Measurements from ENCODE around the gene PRKCA. TPM values are rescaled to one million over a fixed set of nuclear protein-coding genes. Genes with fewer than 3 reads are reported as not detected.
"Not testable (repeated sequence)": the region's sequence is repeated elsewhere in the genome, so short reads cannot be mapped to it uniquely, and the experiment has no call there.

The PRKCA gene
- total RNA-seq, 1 experiment from 2014 or later, result 22.6 TPM

DNA sequence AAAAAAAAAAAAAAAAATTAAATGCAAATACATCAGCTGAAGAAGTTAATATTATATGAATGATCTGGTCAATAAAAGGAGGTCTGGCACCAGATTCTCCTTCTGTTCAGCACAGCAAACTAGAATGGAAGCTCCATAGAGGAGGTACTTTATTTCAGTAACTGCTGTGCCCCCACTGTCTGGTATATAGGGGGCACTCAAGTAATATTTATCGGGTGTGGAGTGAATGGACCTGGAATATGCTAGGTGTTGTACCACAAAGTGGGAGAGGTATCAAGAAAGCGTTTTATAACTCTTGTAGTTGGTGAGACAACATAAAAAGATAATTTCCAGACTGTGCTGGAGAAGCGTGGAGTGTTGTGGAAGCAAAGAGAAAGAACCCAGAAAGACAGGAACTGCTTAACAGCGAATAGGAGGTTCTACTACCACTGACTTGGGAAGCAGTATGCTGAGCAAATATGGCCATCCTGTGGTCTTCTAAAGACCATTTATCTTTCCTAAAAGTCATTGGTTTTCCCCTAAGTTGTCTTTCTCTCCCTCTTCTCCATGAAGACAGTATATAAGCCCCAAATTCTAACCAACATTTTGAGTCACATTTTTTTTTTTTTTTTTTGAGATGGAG lies 12.2 kb upstream of the PRKCA start:
- no peak for TF ChIP-seq EZH2phosphoT487 (IDR thresholded peaks at IDR 0.05; ENCODE audit: borderline replicate concordance, low read length)
- TF ChIP-seq, protein P1, sequence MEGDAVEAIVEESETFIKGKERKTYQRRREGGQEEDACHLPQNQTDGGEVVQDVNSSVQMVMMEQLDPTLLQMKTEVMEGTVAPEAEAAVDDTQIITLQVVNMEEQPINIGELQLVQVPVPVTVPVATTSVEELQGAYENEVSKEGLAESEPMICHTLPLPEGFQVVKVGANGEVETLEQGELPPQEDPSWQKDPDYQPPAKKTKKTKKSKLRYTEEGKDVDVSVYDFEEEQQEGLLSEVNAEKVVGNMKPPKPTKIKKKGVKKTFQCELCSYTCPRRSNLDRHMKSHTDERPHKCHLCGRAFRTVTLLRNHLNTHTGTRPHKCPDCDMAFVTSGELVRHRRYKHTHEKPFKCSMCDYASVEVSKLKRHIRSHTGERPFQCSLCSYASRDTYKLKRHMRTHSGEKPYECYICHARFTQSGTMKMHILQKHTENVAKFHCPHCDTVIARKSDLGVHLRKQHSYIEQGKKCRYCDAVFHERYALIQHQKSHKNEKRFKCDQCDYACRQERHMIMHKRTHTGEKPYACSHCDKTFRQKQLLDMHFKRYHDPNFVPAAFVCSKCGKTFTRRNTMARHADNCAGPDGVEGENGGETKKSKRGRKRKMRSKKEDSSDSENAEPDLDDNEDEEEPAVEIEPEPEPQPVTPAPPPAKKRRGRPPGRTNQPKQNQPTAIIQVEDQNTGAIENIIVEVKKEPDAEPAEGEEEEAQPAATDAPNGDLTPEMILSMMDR (conservative IDR thresholded peaks at IDR 0.05; ENCODE audit: low read depth, low read length), result peak; percentile 47
- ATAC-seq, result peak; percentile 55; the same call in 1 of the 2 replicates
- intact Hi-C loops (cut with micrococcal nuclease), result no loop called here
- ChIA-PET CTCF (no interaction called here), POLR2A (ENCODE audit: unreplicated experiment) (no interaction called here)
- no peaks in the 10 kb centered on the region for H3K9me2 ChIP-seq (replicated peaks; ENCODE audit: low read length)
- no peak overlapping the region for H3K27ac ChIP-seq (ENCODE audit: low read length)
- BruUV-seq (replicated peaks), result no TSS peak
- H4K20me1 ChIP-seq (ENCODE audit: low read length), result no peaks in the 10 kb centered on the region
- no peaks in the 10 kb centered on the region for H3K4me1 ChIP-seq (ENCODE audit: insufficient read depth, low read length)
- no peak overlapping the region for H3K4me3 ChIP-seq (ENCODE audit: low read length)
- H3F3A ChIP-seq (ENCODE audit: low read length, unreplicated experiment), result no peaks in the 10 kb centered on the region
- H3K9me3 ChIP-seq (ENCODE audit: low read length), result no peaks in the 10 kb centered on the region
- H3K9ac ChIP-seq (ENCODE audit: low read length), result no peak overlapping the region
- no peaks in the 10 kb centered on the region for H3K27me3 ChIP-seq (ENCODE audit: low read length)
- H3K36me3 ChIP-seq (ENCODE audit: low read depth, low read length), result no peaks in the 10 kb centered on the region
- H3K79me2 ChIP-seq (ENCODE audit: low read length), result no peaks in the 10 kb centered on the region
- H3K4me2 ChIP-seq (ENCODE audit: low read length), result no peak overlapping the region
- no peak for DNase-seq
- no peak overlapping the region for H2AFZ ChIP-seq (ENCODE audit: low read length)

GRCh38 chr17:66292353-66292752 lies 10.1 kb upstream of the PRKCA start:
- Histone ChIP-seq H4K20me1 (ENCODE audit: low read length) (no peaks in the 10 kb centered on the region), H3K9ac (ENCODE audit: low read length) (no peak overlapping the region), H3K36me3 (ENCODE audit: low read depth, low read length) (no peaks in the 10 kb centered on the region), H2AFZ (ENCODE audit: low read length) (no peak overlapping the region), H3K9me2 (replicated peaks; ENCODE audit: low read length) (no peaks in the 10 kb centered on the region), H3K9me3 (ENCODE audit: low read length) (no peaks in the 10 kb centered on the region), H3K27me3 (ENCODE audit: low read length) (no peaks in the 10 kb centered on the region), H3K79me2 (ENCODE audit: low read length) (no peaks in the 10 kb centered on the region), H3K4me2 (ENCODE audit: low read length) (no peak overlapping the region), H3K4me3 (ENCODE audit: low read length) (no peak overlapping the region), H3K27ac (ENCODE audit: low read length) (no peak overlapping the region), H3K4me1 (ENCODE audit: insufficient read depth, low read length) (no peaks in the 10 kb centered on the region), H3F3A (ENCODE audit: low read length, unreplicated experiment) (no peaks in the 10 kb centered on the region)
- ATAC-seq, result no peak
- no TSS peak for BruUV-seq (replicated peaks)
- CTCF ChIA-PET, result no interaction called here
- POLR2A ChIA-PET (ENCODE audit: unreplicated experiment), result no interaction called here
- DNase-seq, result no peak
- TF ChIP-seq EZH2phosphoT487 (IDR thresholded peaks at IDR 0.05; ENCODE audit: borderline replicate concordance, low read length) (no peak), EZH2 (IDR thresholded peaks at IDR 0.05; ENCODE audit: low read length, unreplicated experiment) (no peak)
- TF ChIP-seq, protein P1 (conservative IDR thresholded peaks at IDR 0.05; ENCODE audit: low read depth, low read length), result no peak
- intact Hi-C loops (cut with micrococcal nuclease), result no loop called here

- H3K9me3 ChIP-seq (ENCODE audit: low read length), result no peaks in the 10 kb centered on the region
- CTCF ChIA-PET, result no interaction called here
- no peaks in the 10 kb centered on the region for H3F3A ChIP-seq (ENCODE audit: low read length, unreplicated experiment)
- intact Hi-C loops (cut with micrococcal nuclease), result loop anchor here (1.0 kb wide), 1 partner anchor 41 kb away; no protein-coding TSS in a partner anchor
- peak; percentile 33; the same call in 1 of the 2 replicates for ATAC-seq
- BruUV-seq (replicated peaks), result no TSS peak
- no peak overlapping the region for H3K27ac ChIP-seq (ENCODE audit: low read length)
- no peak for DNase-seq
- no peaks in the 10 kb centered on the region for H3K27me3 ChIP-seq (ENCODE audit: low read length)
- H2AFZ ChIP-seq (ENCODE audit: low read length), result no peak overlapping the region
- peaks cover 2% of the 10 kb centered on the region for H3K4me1 ChIP-seq (ENCODE audit: insufficient read depth, low read length)
- H3K9me2 ChIP-seq (replicated peaks; ENCODE audit: low read length), result no peaks in the 10 kb centered on the region
- H3K9ac ChIP-seq (ENCODE audit: low read length), result no peak overlapping the region
- H3K4me3 ChIP-seq (ENCODE audit: low read length), result no peak overlapping the region
- H3K36me3 ChIP-seq (ENCODE audit: low read depth, low read length), result no peaks in the 10 kb centered on the region
- POLR2A ChIA-PET (ENCODE audit: unreplicated experiment), result no interaction called here
- H3K79me2 ChIP-seq (ENCODE audit: low read length), result peaks cover 8% of the 10 kb centered on the region
- H3K4me2 ChIP-seq (ENCODE audit: low read length), result no peak overlapping the region
- H4K20me1 ChIP-seq (ENCODE audit: low read length), result no peaks in the 10 kb centered on the region
- TF ChIP-seq EZH2 (IDR thresholded peaks at IDR 0.05; ENCODE audit: low read length, unreplicated experiment) (no peak), EZH2phosphoT487 (IDR thresholded peaks at IDR 0.05; ENCODE audit: borderline replicate concordance, low read length) (no peak)
- TF ChIP-seq, protein P1 (conservative IDR thresholded peaks at IDR 0.05; ENCODE audit: low read depth, low read length), result no peak; the same call in 1 of the 2 replicates
Measured at GRCh38 chr17:66296289-66296725, 6.1 kb upstream of the PRKCA start.

GRCh38 chr17:66297443-66297842 lies 5.0 kb upstream of the PRKCA start:
- H3K79me2 ChIP-seq (ENCODE audit: low read length), result peaks cover 15% of the 10 kb centered on the region
- H4K20me1 ChIP-seq (ENCODE audit: low read length); POLR2A ChIA-PET (ENCODE audit: unreplicated experiment); H3K27ac ChIP-seq (ENCODE audit: low read length); H3K9ac ChIP-seq (ENCODE audit: low read length); DNase-seq; H3K27me3 ChIP-seq (ENCODE audit: low read length); H3K9me2 ChIP-seq (replicated peaks; ENCODE audit: low read length); H3F3A ChIP-seq (ENCODE audit: low read length, unreplicated experiment); intact Hi-C loops (cut with micrococcal nuclease); H3K4me1 ChIP-seq (ENCODE audit: insufficient read depth, low read length); ATAC-seq; CTCF ChIA-PET; H3K4me3 ChIP-seq (ENCODE audit: low read length); H3K9me3 ChIP-seq (ENCODE audit: low read length); BruUV-seq (replicated peaks); H3K36me3 ChIP-seq (ENCODE audit: low read depth, low read length); H2AFZ ChIP-seq (ENCODE audit: low read length); H3K4me2 ChIP-seq (ENCODE audit: low read length): not testable (repeated sequence)
